ENCODE data around the gene MALSU1. TPM values are rescaled to one million over a fixed set of nuclear protein-coding genes. Genes with fewer than 3 reads are reported as not detected.

The MALSU1 gene
- total and polyA plus RNA-seq, 4 donors, result 26.8 to 51.7 (median 45.1) TPM

DNA sequence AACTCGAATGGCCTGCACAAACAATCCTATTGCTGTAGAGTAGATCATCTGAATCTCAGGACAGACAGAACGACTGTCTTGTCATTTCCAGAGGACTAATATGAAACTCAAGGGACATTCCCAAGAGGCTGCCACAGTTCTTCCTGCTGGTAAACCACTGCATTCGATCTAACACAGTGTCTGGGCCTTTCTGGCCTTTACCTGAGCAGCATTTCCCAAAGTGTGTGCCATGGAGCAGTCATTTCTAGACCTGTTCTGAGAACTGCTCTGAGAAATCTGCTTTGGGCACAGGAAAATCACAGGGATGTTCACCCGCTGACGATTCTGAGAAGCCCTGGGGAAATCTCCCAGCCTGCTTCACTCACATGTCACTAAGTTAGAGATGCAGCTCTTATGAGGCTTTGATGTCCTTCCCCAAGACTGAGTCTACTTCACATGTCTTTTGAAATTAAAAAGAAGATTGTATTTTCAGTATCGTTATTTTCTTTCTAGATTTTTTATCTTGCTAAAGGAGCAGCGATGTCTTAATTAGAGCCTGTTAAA, 34.2 kb upstream of the MALSU1 start:
- no peak for ATAC-seq (ENCODE audit: insufficient read depth, low FRiP score)
- Histone ChIP-seq H3K9ac (ENCODE audit: insufficient read depth in 1 of 2, low read length in 2 of 2) (no peak overlapping the region), H3K4me3 (no peak overlapping the region), H3K4me1 (ENCODE audit: control insufficient read depth in 5 of 5, insufficient read depth in 5 of 5, low read length in 5 of 5) (no peaks in the 10 kb centered on the region), H3K27ac (ENCODE audit: low read depth in 1 of 2, low read length in 1 of 2) (no peak overlapping the region), H3K36me3 (ENCODE audit: control insufficient read depth in 4 of 4, insufficient read depth in 4 of 4, low read length in 4 of 4) (peaks cover 0 to 8% (median 0%) of the 10 kb centered on the region in 4 donors), H3K27me3 (ENCODE audit: control insufficient read depth in 3 of 3, insufficient read depth in 3 of 3, low read length in 2 of 3) (no peaks in the 10 kb centered on the region), H3K9me3 (ENCODE audit: control insufficient read depth in 4 of 4, insufficient read depth in 3 of 4, low read length in 3 of 4) (no peaks in the 10 kb centered on the region)
- 76 to 86% methylated on average over 7 of the region's 7 CpGs for WGBS, 2 donors
- TF ChIP-seq, protein P1, sequence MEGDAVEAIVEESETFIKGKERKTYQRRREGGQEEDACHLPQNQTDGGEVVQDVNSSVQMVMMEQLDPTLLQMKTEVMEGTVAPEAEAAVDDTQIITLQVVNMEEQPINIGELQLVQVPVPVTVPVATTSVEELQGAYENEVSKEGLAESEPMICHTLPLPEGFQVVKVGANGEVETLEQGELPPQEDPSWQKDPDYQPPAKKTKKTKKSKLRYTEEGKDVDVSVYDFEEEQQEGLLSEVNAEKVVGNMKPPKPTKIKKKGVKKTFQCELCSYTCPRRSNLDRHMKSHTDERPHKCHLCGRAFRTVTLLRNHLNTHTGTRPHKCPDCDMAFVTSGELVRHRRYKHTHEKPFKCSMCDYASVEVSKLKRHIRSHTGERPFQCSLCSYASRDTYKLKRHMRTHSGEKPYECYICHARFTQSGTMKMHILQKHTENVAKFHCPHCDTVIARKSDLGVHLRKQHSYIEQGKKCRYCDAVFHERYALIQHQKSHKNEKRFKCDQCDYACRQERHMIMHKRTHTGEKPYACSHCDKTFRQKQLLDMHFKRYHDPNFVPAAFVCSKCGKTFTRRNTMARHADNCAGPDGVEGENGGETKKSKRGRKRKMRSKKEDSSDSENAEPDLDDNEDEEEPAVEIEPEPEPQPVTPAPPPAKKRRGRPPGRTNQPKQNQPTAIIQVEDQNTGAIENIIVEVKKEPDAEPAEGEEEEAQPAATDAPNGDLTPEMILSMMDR (IDR thresholded peaks at IDR 0.05; ENCODE audit: control extremely low read depth, extremely low read depth), result no peak
- no peak for DNase-seq

GRCh38 chr7:23266918-23267317, 32.2 kb upstream of the MALSU1 start:
- Histone ChIP-seq H3K9me3 (ENCODE audit: control insufficient read depth in 4 of 4, insufficient read depth in 3 of 4, low read length in 3 of 4) (no peaks in the 10 kb centered on the region), H3K36me3 (ENCODE audit: control insufficient read depth in 4 of 4, insufficient read depth in 4 of 4, low read length in 4 of 4) (peaks cover 0 to 9% (median 0%) of the 10 kb centered on the region in 4 donors), H3K27ac (ENCODE audit: low read depth in 1 of 2, low read length in 1 of 2) (no peak overlapping the region), H3K4me1 (ENCODE audit: control insufficient read depth in 5 of 5, insufficient read depth in 5 of 5, low read length in 5 of 5) (no peaks in the 10 kb centered on the region), H3K27me3 (ENCODE audit: control insufficient read depth in 3 of 3, insufficient read depth in 3 of 3, low read length in 2 of 3) (no peaks in the 10 kb centered on the region), H3K4me3 (no peak overlapping the region), H3K9ac (ENCODE audit: insufficient read depth in 1 of 2, low read length in 2 of 2) (no peak overlapping the region)
- DNase-seq (no peak), ATAC-seq (ENCODE audit: insufficient read depth, low FRiP score) (no peak)
- TF ChIP-seq, protein P1 (IDR thresholded peaks at IDR 0.05; ENCODE audit: control extremely low read depth, extremely low read depth), result no peak
- 87 to 100% methylated on average over 2 of the region's 2 CpGs for WGBS, 2 donors

GRCh38 chr7:23267357-23267756, 31.8 kb upstream of the MALSU1 start:
- H3K27ac ChIP-seq (ENCODE audit: low read depth in 1 of 2, low read length in 1 of 2), result no peak overlapping the region
- H3K9ac ChIP-seq (ENCODE audit: insufficient read depth in 1 of 2, low read length in 2 of 2), result no peak overlapping the region
- 92 to 98% methylated on average over 2 of the region's 2 CpGs for WGBS, 2 donors
- H3K4me1 ChIP-seq (ENCODE audit: control insufficient read depth in 5 of 5, insufficient read depth in 5 of 5, low read length in 5 of 5), result no peaks in the 10 kb centered on the region
- no peaks in the 10 kb centered on the region for H3K9me3 ChIP-seq (ENCODE audit: control insufficient read depth in 4 of 4, insufficient read depth in 3 of 4, low read length in 3 of 4)
- TF ChIP-seq, protein P1 (IDR thresholded peaks at IDR 0.05; ENCODE audit: control extremely low read depth, extremely low read depth), result no peak
- H3K4me3 ChIP-seq, result no peak overlapping the region
- no peaks in the 10 kb centered on the region for H3K27me3 ChIP-seq (ENCODE audit: control insufficient read depth in 3 of 3, insufficient read depth in 3 of 3, low read length in 2 of 3)
- ATAC-seq (ENCODE audit: insufficient read depth, low FRiP score) (no peak), DNase-seq (no peak)
- H3K36me3 ChIP-seq (ENCODE audit: control insufficient read depth in 4 of 4, insufficient read depth in 4 of 4, low read length in 4 of 4), result peaks cover 0 to 9% (median 0%) of the 10 kb centered on the region in 4 donors

GRCh38 chr7:23268167-23268566, 31.0 kb upstream of the MALSU1 start:
- TF ChIP-seq, protein P1 (IDR thresholded peaks at IDR 0.05; ENCODE audit: control extremely low read depth, extremely low read depth), result no peak
- H3K27me3 ChIP-seq (ENCODE audit: control insufficient read depth in 3 of 3, insufficient read depth in 3 of 3, low read length in 2 of 3), result no peaks in the 10 kb centered on the region
- WGBS, 2 donors, result 99 to 100% methylated on average over 2 of the region's 2 CpGs
- no peaks in the 10 kb centered on the region for H3K4me1 ChIP-seq (ENCODE audit: control insufficient read depth in 5 of 5, insufficient read depth in 5 of 5, low read length in 5 of 5)
- H3K9ac ChIP-seq (ENCODE audit: insufficient read depth in 1 of 2, low read length in 2 of 2), result no peak overlapping the region
- ATAC-seq (ENCODE audit: insufficient read depth, low FRiP score) (no peak), DNase-seq (no peak)
- peaks cover 0 to 9% (median 0%) of the 10 kb centered on the region in 4 donors for H3K36me3 ChIP-seq (ENCODE audit: control insufficient read depth in 4 of 4, insufficient read depth in 4 of 4, low read length in 4 of 4)
- H3K4me3 ChIP-seq, result no peak overlapping the region
- H3K27ac ChIP-seq (ENCODE audit: low read depth in 1 of 2, low read length in 1 of 2), result no peak overlapping the region
- H3K9me3 ChIP-seq (ENCODE audit: control insufficient read depth in 4 of 4, insufficient read depth in 3 of 4, low read length in 3 of 4), result no peaks in the 10 kb centered on the region

All from lung (tissue), 12 donors.